Bronchial epithelial cell (primary cell): ENCODE data around the gene NLK. TPM values are rescaled to one million over a fixed set of nuclear protein-coding genes. Genes with fewer than 3 reads are reported as not detected.
"Not testable (repeated sequence)": the region's sequence is repeated elsewhere in the genome, so short reads cannot be mapped to it uniquely, and the experiment has no call there.

Experiments used
- DNase-seq: peaks from one replicate; pipeline ENCODE4 v3.0.0-alpha.2; 2010; ENCODE audit warnings: low read depth
- FAIRE-seq: peaks from 2 replicates; lab custom pipeline; 2011; peaks lifted over from hg19 to GRCh38; lab: Jason Lieb, UNC
- H3K27me3 ChIP-seq: 2 replicates; pipeline ENCODE4 v1.5.1; 2011; ENCODE audit warnings: low read length; ENCODE audit not compliant: control insufficient read depth, insufficient read depth
- H3K36me3 ChIP-seq: 2 replicates; pipeline ENCODE4 v1.5.1; 2011; ENCODE audit warnings: low read length; ENCODE audit not compliant: control insufficient read depth, insufficient read depth
- H3K4me3 ChIP-seq: 2 replicates; pipeline ENCODE4 v1.5.1; 2011; ENCODE audit warnings: mild to moderate bottlenecking, low read depth, low read length, control low read depth
- CTCF ChIP-seq: IDR thresholded peaks from 2 replicates; pipeline ENCODE4 v1.5.1; 2011; ENCODE audit warnings: mild to moderate bottlenecking, moderate library complexity, low read length, control low read depth, inconsistent platforms; ENCODE audit not compliant: insufficient read depth, severe bottlenecking
- total RNA-seq: library from RNA; depleted of rRNA; stranded (reverse); fragments of >200 nt; gene quantifications from 2 replicates; pipeline ENCODE4 v1.2.1, GENCODE V29; 2014

The NLK gene
- total RNA-seq, 1 donor from 2014 or later, result 11.3 TPM

GRCh38 chr17:28074010-28074409, 31.5 kb downstream of the NLK start:
- no peak overlapping the region for H3K4me3 ChIP-seq
- no peaks in the 10 kb centered on the region for H3K27me3 ChIP-seq
- DNase-seq, result no peak
- no peaks in the 10 kb centered on the region for H3K36me3 ChIP-seq
- FAIRE-seq, result no peak
- TF ChIP-seq CTCF, result no peak

GRCh38 chr17:28076144-28076543, 33.7 kb downstream of the NLK start:
- H3K4me3 ChIP-seq, result no peak overlapping the region
- FAIRE-seq, result no peak
- no peak for TF ChIP-seq CTCF

GRCh38 chr17:28077140-28077539, 34.7 kb downstream of the NLK start:
- not testable (repeated sequence) for DNase-seq, H3K36me3 ChIP-seq, H3K4me3 ChIP-seq, H3K27me3 ChIP-seq, FAIRE-seq

More at GRCh38 chr17:28076144-28076543, 33.7 kb downstream of the NLK start:
- no peak for DNase-seq
- Histone ChIP-seq H3K27me3 (no peaks in the 10 kb centered on the region), H3K36me3 (no peaks in the 10 kb centered on the region)

GRCh38 chr17:28078341-28079229, 36.1 kb downstream of the NLK start:
- DNase-seq, result no peak
- H3K4me3 ChIP-seq, result no peak overlapping the region
- FAIRE-seq, result no peak
- H3K36me3 ChIP-seq, result no peaks in the 10 kb centered on the region
- no peak for TF ChIP-seq CTCF
- no peaks in the 10 kb centered on the region for H3K27me3 ChIP-seq

- Histone ChIP-seq H3K36me3 (no peaks in the 10 kb centered on the region), H3K27me3 (no peaks in the 10 kb centered on the region), H3K4me3 (no peak overlapping the region)
- FAIRE-seq (no peak), DNase-seq (no peak)
- no peak for TF ChIP-seq CTCF
Observed at GRCh38 chr17:28081467-28081866, 39.0 kb downstream of the NLK start.

- TF ChIP-seq CTCF, result no peak
- DNase-seq, result no peak
- no peak overlapping the region for H3K4me3 ChIP-seq
- no peaks in the 10 kb centered on the region for H3K36me3 ChIP-seq
- FAIRE-seq, result no peak
- no peaks in the 10 kb centered on the region for H3K27me3 ChIP-seq
Observed at GRCh38 chr17:28085766-28086165, 43.3 kb downstream of the NLK start.
